ENCODE results near the gene ZNF526. TPM values are rescaled to one million over a fixed set of nuclear protein-coding genes. Genes with fewer than 3 reads are reported as not detected.

The ZNF526 gene
- polyA plus RNA-seq, 1 donor: 7.9 TPM

DNA sequence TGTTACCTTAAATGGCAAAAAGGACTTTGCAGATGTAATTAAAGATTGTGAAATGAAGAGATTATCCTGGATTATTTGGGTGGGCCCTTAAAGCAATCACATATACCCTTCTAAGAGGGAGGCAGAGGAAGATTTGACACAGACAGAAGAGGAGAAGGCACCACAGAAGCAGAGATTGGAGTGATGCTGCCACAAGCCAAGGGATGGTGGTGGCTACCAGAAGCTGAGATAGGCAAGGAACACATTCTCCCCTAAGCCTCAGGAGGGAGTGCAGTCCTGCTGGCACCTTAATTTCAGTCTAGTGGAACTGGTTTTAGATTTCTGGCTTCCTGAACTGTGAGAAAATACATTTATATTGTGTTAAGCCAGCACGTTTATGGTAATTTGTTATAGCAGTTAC is 26.8 kb upstream of the ZNF526 start:
- no peak for DNase-seq

DNA sequence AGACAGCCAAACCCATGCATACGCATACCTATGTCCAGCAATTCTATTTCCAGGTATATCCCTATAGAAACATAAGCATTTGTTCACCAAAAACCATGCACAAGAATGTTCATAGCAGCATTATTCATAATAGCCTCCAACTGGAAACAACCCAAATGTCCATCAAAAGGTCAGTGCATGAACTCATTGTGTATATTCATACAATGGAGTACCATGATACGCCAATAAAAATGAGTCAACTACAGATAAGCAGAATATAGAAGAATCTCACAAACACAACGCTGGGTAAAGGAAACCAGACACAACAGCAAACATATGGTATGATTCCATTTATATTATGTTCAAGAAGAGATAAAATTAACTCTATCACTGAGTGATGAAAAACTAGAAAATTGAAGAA is 26.4 kb upstream of the ZNF526 start:
- no peak for DNase-seq

DNA sequence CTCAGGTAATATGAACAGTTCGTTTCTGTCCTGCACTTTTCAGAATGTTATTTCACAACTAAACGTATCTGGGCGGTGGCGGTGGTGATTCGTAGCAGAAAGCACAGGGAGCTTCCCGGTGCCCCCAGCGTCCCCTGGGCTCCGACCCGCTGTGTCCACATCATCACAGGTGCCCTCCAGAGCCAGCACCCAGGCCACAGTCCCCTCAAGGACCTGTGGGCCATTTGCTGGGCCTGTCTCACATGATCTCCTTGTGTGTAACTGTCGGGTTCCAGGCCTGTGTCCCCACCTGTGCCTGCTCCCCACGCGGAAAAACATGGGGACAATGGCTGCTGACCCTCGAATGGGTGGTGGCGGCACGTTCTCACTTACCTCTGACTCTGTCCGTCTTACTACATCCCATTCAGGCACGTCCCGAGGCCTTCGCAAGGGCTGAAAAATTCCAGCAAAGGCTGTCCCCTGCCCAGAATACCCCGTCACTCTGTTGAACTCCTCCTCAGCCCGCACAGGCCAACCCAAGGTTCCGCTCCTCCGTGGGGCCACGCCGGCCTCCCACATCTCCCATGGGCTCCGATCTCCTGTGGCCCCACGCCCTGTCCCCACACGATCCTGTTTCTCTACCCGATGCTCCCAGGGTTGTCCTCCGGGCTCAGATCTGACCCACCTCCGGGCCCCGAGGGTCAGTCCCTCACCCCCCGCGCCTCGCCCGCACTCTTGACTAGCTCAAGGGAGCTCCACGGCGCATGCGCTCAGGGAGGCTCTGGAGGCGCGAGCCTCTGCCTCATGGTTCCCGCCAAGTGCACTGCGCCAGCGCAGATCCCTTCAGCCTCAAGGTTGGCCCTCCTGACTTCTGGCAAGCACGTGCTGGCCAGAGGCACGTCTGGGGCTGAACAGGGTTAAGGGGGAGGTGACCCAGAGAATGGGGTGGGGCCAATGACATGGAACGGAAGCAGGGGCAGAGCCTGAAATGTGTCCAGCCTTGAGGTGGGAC is 23.8 kb upstream of the ZNF526 start:
- no peak for DNase-seq

DNA sequence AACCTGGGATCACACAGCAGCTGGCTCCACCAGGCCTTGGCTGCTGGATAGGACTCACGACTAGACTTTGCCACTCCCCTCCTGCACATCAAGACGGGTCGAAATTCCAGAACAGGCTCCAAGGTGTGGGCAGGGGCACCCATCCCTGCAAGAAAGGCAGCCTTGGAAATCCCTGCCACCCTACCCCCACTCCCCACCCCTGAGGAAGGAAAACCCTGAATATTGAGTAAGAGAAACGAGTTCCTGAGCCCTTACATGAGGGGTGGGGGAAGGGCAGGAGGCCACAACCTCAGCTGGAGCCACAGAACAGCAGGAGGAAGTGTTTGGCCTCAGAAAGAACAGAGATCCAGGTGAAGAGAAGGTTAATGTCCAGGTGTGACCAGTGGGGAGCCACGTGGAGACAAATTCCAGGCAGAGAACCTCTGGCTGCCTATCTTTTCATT is 22.7 kb upstream of the ZNF526 start:
- DNase-seq: no peak

DNA sequence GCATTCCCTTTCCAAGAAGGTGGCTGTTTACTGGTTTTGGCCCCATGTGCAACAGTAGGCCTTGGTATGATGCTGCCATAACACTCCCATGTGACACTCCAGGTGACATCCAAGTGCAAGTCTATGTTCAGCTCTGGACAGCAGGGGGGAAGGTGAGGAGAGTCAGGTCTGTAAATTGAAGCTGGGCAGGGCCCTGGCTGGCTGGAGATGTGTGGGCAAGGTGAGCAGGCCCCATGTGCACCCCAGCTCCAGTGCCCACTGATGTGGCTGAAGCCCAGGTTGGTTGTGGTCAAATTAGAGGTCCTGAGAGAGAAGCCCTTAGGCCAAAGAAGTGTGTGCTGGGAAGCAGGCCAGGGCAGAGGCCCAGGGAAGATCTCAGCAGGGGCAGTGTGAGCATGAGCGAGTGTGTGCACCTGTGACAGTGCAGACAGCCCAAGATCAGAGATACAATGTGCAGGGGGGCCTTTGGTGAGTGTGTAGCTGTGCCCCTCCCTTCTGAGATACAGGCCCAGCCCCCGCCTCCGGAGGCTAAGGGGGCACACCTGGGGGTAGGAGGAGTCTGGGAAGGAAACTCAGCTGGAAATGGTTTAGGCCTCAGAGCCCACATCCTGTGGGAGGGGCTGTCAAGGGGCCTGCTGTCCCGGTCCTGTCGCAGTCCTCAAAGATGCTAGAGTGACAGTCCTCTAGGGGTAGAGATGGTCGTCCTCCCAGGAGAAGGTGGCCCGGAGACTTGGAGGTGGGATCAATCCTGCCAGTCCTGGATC is 21.3 kb upstream of the ZNF526 start:
- DNase-seq: no peak

DNA sequence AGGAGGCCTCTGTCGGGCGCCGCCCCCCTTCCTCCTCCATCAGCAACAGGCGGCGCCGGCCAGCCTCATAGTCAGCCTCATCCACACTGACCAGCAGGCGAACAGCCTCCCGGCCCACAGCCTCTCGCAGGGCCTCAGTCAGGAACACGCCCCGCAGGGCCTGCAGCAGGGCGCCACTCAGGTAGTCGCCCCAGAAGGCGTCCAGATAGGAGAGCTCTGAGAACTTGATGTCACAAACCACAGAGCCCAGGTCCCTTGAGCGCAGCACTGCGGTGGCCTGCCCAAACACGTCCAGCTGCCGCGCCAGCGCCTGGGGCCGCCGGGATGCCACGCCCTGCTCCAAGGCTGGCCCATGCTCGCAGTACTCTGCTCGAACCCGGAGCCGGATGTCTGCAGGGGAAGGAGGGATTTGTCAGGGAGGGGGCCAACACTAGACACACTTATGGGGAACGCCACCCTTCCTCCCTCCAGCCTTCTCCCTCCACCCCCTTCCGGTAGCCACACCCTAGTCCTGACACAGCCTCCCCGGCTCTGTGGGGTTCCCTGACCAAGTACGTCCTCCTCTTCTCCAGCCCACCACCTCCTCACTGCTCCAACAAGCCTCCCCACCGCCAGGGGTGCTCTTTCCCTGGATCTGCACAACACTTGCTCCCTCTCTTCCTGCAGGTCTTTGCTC is 20.5 kb upstream of the ZNF526 start:
- no peak for DNase-seq

DNA sequence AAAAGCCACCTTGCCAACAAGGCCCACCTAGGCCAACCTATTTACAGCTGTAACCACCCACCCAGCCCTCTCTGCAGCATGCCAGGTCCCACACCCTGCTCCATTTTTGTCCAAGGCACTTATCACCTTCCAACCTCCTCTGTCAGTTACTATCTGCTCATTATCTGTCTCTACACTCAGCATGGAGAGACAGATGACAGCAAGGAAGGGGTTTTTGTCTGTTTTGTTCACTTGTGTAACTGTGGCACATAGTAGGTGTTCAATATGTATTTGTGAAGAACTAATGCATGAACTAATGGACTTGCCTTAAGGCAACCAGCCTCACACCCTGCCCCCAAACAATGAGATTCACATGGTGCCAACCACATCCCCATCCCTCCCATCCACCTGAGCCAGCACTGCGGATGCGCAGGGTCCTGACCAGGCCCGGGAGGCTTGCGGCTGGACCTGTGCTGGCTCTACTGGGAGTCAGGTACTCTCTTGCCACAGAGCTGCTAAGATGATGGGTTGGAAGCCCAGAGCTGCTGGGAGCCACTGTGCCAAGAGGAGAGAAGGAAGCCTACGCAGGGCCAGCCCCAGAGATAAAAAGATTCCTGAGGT is 19.9 kb upstream of the ZNF526 start:
- no peak for DNase-seq

DNA sequence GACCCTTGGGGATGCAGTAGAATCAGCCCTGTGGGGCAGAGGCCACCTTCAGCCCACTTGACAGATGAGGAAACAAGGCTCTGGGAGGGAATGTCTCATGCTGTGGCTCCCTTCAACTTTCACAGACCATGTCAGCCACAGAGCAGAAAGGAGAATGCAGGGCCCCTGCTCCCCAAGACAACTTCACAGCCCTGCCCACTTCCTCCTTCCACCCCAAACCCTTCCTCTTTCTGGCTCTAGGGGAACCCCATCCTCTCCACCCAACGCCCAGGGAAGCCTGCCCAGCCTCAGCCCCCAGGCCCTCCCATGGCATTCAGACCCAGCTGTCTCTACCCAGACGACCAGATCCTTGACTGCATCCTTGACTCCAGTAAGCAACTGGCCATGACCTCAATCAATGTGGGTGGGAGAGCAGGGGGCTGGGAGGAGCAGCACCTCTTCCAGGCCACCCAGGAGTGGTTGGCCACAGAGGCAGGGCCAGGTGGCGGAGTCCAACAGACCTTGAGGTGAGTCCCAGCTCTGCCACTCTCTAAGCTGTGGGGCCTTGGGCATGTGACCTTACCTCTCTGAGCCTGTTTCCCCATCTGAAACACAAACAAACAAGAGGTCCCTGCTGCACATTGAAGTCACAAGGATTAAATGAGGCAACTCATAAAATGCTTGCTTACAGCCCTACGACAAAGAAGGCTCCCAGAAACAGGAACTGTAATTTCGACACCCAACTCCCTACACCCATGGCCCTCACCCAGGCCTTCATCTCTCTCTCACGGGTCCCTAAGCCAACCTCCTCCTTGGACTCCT is 18.4 kb upstream of the ZNF526 start:
- DNase-seq: no peak

DNA sequence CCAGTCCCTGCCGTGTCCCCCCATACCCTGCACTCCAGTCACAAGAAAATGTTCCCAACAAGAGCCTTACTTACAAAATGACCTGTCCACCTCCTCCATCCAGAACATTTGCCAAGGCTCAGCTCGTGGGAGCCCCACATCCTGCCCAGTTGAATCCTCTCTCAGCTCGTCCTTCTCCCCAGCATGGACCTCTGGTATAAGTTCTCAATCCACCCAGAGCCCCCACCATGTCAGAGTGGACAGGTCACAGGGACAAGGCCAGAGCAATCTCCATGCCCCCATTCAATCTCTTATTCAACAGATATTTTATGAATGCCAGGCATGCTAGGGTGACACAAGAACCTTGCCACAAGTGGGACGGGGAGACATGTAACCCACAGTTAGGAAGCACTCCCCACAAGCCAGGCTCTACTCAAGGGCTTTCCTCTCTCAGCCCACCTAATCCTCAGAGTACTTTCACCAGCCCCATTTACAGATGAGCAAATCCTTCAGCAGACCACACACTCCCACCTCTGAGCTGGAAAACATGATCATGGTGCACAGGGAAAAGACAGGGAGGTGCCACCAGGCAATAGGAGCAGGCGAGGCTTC is 17.7 kb upstream of the ZNF526 start:
- no peak for DNase-seq

DNA sequence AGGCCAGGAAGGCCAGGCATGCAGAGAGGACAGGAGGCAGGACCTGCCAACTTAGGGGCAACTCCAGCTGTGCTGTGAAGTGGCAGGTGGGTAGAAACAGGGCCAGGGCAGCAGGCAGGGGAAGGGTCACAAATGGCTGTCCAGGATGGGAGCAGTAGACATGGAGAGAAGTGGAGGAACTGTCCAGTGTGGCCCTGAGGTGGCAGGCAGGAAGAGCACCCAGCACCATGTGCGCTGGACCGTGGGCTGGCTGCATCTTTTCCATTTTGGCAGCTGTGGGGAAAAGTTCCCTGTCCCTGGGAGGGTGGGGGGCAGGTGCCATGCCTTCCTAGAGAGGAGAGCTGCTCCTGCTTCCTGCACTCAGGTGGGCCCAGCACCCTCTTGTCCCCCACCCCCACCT is 16.4 kb upstream of the ZNF526 start:
- DNase-seq: no peak

DNA sequence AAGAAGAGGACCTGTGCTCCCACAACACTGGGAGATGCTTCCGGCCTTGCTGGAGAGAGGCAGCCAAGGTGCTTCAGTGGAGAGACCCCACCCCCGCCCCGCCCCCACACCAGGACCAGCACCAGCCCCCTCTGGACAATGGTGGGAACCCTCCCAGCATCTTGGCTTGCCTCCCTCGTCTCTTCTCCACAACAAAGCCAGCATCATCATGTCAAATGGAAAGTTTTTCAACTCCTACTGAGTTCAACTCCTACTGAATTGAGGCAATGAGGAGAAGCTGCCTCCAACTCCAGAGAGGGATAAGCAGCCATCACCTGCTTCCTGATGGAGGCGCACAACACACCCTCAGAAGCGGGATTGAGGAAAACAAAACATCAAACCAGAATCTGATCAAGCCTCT is 15.4 kb upstream of the ZNF526 start:
- DNase-seq: no peak

DNA sequence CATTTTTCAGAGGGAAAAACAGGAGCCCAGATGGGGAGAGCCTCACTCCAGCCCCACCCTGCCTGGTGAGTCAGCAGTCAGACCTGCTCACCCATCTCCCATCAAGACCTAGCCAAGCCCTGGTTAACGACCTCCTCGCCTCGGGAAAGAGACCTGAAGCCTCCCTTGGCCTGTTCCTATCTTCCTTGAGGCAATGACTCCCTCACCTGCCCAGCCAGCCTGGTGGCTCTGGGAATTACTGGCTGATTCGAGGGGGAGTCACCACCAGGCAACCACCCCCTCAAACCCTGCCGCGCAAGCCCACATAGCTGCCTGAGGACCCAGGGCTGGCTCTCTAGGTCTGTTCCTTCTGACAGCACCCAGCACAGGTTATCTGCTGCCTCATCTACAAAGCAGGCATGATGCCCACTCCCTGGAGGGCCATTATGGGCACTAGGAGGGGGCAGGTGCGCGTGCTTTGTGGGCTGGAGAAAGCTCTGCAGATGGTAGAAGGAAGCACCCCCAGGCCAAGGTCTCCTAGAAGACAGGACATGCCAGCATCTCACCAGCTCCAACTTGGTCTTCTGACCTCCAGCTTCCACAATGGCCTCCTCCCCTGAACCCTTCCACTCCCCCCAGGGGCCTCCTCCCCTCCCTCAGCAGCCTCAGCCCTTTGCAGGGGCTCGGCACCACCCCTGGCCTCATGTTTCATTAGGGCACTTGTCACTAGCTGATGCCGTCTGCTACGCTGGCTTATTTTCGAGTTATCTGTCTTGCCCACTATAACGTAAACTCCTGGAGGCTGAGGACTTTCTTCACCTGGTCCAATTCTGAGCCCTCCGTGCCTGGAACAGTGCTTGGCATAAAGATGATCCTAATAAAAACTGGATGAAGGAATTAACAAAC is 13.0 kb upstream of the ZNF526 start:
- DNase-seq: no peak

DNA sequence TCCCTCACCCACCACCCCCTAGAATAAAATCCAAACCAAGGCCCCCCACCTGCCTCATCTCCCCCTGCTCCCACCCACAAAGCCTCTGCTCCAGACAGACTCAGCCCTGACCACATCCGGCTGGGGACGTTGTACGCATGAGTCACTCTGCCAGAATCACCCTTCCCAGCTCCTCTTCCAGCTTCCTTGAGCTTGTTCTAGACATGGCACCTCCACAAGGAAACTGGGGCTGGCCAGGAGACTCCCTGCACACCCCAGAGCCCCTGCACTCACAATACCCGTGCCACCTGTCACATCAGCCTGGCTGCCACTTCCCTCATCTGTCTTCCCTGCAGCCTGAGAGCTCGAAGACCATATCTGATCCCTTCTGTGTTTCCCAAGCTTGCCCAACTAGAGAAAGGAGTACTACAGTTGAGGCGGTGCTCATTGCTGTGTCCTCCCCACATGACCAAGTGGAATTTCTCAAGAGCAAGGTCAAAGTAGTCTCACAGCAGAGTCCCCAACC is 12.3 kb upstream of the ZNF526 start:
- no peak for DNase-seq

DNA sequence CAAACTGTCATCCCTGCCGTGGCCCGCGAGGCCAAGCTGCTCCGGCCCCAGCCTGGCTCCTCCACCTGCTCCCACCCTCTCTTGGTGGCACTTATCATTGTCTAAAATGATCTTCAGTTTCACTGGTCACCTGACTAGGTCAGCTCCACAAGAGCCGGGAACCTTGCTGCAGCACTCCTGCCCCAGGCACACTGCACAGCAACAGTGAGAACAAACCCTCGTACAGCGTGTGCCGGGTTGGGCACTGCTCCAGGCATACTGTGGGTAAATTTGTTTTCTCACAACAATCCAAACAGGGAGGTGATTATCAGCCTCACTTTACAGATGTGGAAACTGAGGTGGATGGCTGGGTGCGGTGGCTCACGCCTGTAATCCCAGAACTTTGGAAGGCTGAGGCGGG is 11.5 kb upstream of the ZNF526 start:
- no peak for DNase-seq

DNA sequence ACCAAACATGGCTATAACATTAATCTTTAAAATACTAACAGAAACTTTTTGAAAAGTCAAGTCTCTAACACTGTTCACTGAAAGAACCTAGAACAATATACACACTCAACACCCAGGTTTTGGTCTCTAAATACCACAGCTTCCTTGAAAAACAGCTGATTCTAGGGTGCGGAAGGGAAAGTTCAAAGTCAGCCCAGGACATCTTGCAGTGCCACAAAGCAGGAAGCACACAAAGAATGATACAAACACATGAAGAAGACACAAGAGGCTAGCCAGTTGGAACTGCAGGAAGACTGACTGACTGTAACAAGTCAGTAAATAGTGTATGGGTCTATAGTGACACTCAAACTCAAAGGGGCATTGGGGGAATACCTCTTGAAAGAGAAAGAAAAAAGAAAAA is 7.2 kb upstream of the ZNF526 start:
- no peak for DNase-seq

DNA sequence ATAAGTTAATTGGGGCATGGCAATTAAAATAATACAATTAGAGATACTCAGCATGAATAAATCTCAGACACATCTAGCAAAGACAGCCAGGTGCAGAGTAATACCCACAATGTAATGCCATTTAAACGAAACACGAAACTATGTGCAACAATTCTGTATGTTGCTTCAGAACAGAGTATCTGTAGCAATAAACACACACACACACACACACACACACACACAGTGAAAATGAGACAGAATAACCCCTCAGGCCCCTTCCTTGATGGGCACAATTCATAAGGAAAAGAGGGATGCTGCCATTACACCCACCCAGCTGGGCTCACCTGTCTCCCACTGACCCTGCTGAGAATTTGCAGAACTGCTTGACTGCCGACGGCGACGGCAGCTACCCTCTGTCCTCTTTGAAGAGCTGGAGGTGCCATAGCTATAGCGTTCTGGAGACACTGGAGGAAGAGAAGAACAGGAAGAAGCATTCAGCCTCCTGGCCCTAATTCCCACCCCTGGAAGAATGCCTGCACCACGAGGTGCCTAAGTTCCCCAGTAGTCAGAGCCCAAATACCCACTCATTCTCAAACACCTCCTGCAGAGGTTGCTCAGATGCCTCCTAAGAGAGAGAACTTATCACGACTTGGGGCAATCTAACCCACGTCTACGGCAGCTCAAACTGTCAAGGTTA is 5.2 kb upstream of the ZNF526 start:
- no peak for DNase-seq

DNA sequence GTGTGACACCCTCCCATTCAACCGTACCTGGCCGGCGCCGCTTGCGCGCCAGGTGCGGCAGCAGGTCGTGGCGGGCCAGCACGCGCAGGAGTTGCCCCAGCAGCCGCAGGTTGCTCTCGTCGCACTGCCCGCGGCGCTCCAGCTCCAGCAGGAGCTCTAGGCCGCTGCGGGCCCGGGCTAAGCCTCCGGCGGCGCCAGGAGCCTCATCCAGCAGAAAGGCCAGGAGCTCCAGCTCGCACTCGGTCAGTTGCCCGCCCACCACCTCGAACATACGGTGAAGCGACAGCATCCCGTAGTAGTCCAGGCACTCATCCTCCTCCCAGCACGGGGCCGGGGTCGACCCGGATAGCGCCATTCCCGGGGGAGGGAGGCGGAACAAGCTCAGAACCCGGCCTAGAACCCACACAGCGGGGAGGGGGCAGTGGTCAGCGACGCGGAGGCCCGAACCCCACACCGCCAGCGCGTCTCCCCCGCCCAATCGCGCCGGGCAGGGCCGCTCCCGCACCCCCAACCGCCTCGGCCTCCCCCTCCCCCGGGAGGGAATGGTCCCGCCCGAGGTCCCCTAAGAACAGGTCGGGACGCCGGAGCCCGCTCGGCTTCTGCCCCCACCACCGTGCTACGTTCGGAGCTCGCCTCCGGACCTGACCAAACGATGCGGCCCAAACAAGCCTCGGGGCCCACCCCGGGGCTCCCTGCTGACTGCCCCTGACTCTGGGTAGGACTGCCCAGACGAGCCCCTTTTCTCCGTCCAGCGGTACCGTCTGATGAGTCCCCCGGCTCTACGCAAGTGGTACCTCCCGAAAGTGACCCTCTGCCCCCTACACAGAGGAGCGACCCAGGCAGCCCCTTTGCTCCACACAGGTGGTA is 3.2 kb upstream of the ZNF526 start:
- DNase-seq: peak; percentile 22
